SK-N-SH (cell line): ENCODE measurements around the gene RPL28. TPM values are rescaled to one million over a fixed set of nuclear protein-coding genes. Genes with fewer than 3 reads are reported as not detected.

ENCODE experiments used
- CTCF ChIA-PET: fragments of 300-600, 350-600 bp; formaldehyde crosslinking; extraction: SDS; loops from one replicate; lab custom pipeline; 2021; lab: Yijun Ruan, JAX
- POLR2A ChIA-PET: fragments of 350-600 bp; sonication (Branson Sonifier 250); formaldehyde crosslinking; extraction: SDS; loops from one replicate; lab custom pipeline; 2020; ENCODE audit warnings: antibody characterized with exemption, inconsistent platforms; lab: Yijun Ruan, JAX
- DNase-seq: peaks from one replicate; pipeline ENCODE4 v3.0.0; 2012
- H2AFZ ChIP-seq: fragments of 200-600 bp; sonication (generic); 2 replicates; pipeline ENCODE4 v1.8.1; 2016; ENCODE audit warnings: antibody characterized with exemption, mild to moderate bottlenecking, low read depth
- H3F3A ChIP-seq: fragments of 200-600 bp; sonication (generic); replicated peaks from 2 replicates; pipeline ENCODE3; 2016; ENCODE audit warnings: antibody characterized with exemption, mild to moderate bottlenecking; ENCODE audit not compliant: insufficient read depth
- H3K27ac ChIP-seq, 2 experiments: fragments of 200-500 bp in 1 of 2; fragments of 200-600 bp in 1 of 2; sonication (Bioruptor generic) in 1 of 2; sonication (generic), shearing (Covaris generic) in 1 of 2; 2 replicates each; pipeline versions ENCODE4 v1.5.1 to v1.6.1; 2014 to 2016; ENCODE audit warnings: low read depth in 2 of 2, inconsistent platforms in 1 of 2, low read length in 1 of 2, mild to moderate bottlenecking in 1 of 2, mixed read lengths in 1 of 2
- H3K27me3 ChIP-seq: fragments of 200-600 bp; sonication (generic), shearing (Covaris generic); 2 replicates; pipeline ENCODE4 v1.6.1; 2016; ENCODE audit warnings: mixed run types; ENCODE audit not compliant: insufficient read depth
- H3K36me3 ChIP-seq, 2 experiments: fragments of 200-500 bp in 1 of 2; fragments of 200-600 bp in 1 of 2; sonication (Bioruptor generic) in 1 of 2; sonication (generic) in 1 of 2; replicated peaks in 1 of 2; 2 replicates each; pipeline versions ENCODE3 to v1.5.1; 2014 to 2016; ENCODE audit warnings: low read length in 1 of 2, mild to moderate bottlenecking in 1 of 2; ENCODE audit not compliant: insufficient read depth in 2 of 2, control insufficient read depth in 1 of 2
- H3K4me1 ChIP-seq, 2 experiments: fragments of 200-500 bp in 1 of 2; fragments of 200-600 bp in 1 of 2; sonication (Bioruptor generic) in 1 of 2; sonication (generic), shearing (Covaris generic) in 1 of 2; 2 replicates each; pipeline versions ENCODE4 v1.5.1 to v1.6.1; 2014 to 2016; ENCODE audit warnings: low read depth in 1 of 2, low read length in 1 of 2, mixed run types in 1 of 2; ENCODE audit not compliant: insufficient read depth in 2 of 2, control insufficient read depth in 1 of 2
- H3K4me2 ChIP-seq: fragments of 200-600 bp; sonication (generic), shearing (Covaris generic); 2 replicates; pipeline ENCODE4 v1.6.1; 2017; ENCODE audit warnings: mixed run types
- H3K4me3 ChIP-seq, 2 experiments: fragments of 200-500 bp in 1 of 2; fragments of 200-600 bp in 1 of 2; sonication (Bioruptor generic) in 1 of 2; sonication (generic), shearing (Covaris generic) in 1 of 2; 2 replicates each; pipeline versions ENCODE4 v1.5.1 to v1.8.1; 2014 to 2016; ENCODE audit warnings: low read depth in 2 of 2, inconsistent platforms in 1 of 2, low read length in 1 of 2, mild to moderate bottlenecking in 1 of 2, mixed read lengths in 1 of 2, moderate library complexity in 1 of 2
- H3K79me2 ChIP-seq: fragments of 200-600 bp; sonication (generic); 2 replicates; pipeline ENCODE4 v1.8.1; 2017; ENCODE audit warnings: mild to moderate bottlenecking; ENCODE audit not compliant: insufficient read depth
- H3K9ac ChIP-seq: fragments of 200-600 bp; sonication (generic); 2 replicates; pipeline ENCODE4 v1.6.1; 2017; ENCODE audit warnings: mixed run types
- H3K9me2 ChIP-seq: fragments of 200-600 bp; sonication (generic); 2 replicates; pipeline ENCODE4 v1.6.1; 2017; ENCODE audit warnings: mixed run types
- H3K9me3 ChIP-seq: fragments of 200-600 bp; sonication (generic); 2 replicates; pipeline ENCODE4 v1.6.1; 2017; ENCODE audit warnings: mixed run types, mild to moderate bottlenecking, moderate library complexity
- H4K20me1 ChIP-seq: fragments of 200-600 bp; sonication (generic); 2 replicates; pipeline ENCODE4 v1.6.1; 2017; ENCODE audit warnings: mild to moderate bottlenecking, mixed run types; ENCODE audit not compliant: insufficient read depth
- ELF1 ChIP-seq: IDR thresholded peaks from 2 replicates; pipeline ENCODE4 v1.4.0; 2012
- EP300 ChIP-seq, 2 experiments: IDR thresholded peaks; 2 replicates each; pipeline versions ENCODE4 v1.4.0 to v1.6.1; 2012; ENCODE audit warnings: borderline replicate concordance in 1 of 2, low read depth in 1 of 2, low read length in 1 of 2
- FOSL2 ChIP-seq: IDR thresholded peaks from 2 replicates; pipeline ENCODE4 v1.4.0; 2012; ENCODE audit warnings: low read depth, mild to moderate bottlenecking, moderate library complexity, borderline replicate concordance
- GABPA ChIP-seq: IDR thresholded peaks from 2 replicates; pipeline ENCODE4 v1.4.0; 2012; ENCODE audit warnings: low read depth, mild to moderate bottlenecking
- MXI1 ChIP-seq: IDR thresholded peaks from 2 replicates; pipeline ENCODE4 v1.6.1; 2012; ENCODE audit warnings: mild to moderate bottlenecking, low read depth, low read length, improper control_type of control experiment
- NFIC ChIP-seq: IDR thresholded peaks from 2 replicates; pipeline ENCODE4 v1.4.0; 2012; ENCODE audit warnings: borderline replicate concordance
- NRF1 ChIP-seq: IDR thresholded peaks from 2 replicates; pipeline ENCODE4 v1.6.1; 2012; ENCODE audit warnings: low read depth, mild to moderate bottlenecking, low read length
- RAD21 ChIP-seq: IDR thresholded peaks from 2 replicates; pipeline ENCODE4 v1.6.1; 2012; ENCODE audit warnings: mild to moderate bottlenecking, low read length
- RCOR1 ChIP-seq: fragments of 150-350 bp; IDR thresholded peaks from 2 replicates; pipeline ENCODE4 v1.6.1; 2017; ENCODE audit warnings: antibody characterized with exemption, low read length
- RFX5 ChIP-seq: IDR thresholded peaks from 2 replicates; pipeline ENCODE4 v1.6.1; 2012; ENCODE audit warnings: mild to moderate bottlenecking, improper control_type of control experiment, low read length
- RXRA ChIP-seq: IDR thresholded peaks from 2 replicates; pipeline ENCODE4 v1.4.0; 2012; ENCODE audit warnings: low read depth, mild to moderate bottlenecking, borderline replicate concordance
- TCF12 ChIP-seq: IDR thresholded peaks from 2 replicates; pipeline ENCODE4 v1.4.0; 2012
- TEAD4 ChIP-seq: IDR thresholded peaks from 2 replicates; pipeline ENCODE4 v1.4.0; 2012; ENCODE audit warnings: mild to moderate bottlenecking, borderline replicate concordance; ENCODE audit not compliant: insufficient read depth
- YY1 ChIP-seq: IDR thresholded peaks from 2 replicates; pipeline ENCODE4 v1.4.0; 2012; ENCODE audit warnings: low read depth, mild to moderate bottlenecking
- WGBS: methylation state at CpG from one replicate; pipeline ENCODE4 v1.1.6; 2017; ENCODE audit warnings: low lambda C conversion rate; 5-methylcytosine and 5-hydroxymethylcytosine counted together
- polyA plus RNA-seq, 3 experiments: library from polyadenylated mRNA; depleted of rRNA; stranded (reverse); fragments of >200 nt; gene quantifications; 2 replicates each; pipeline ENCODE4 v1.2.3, GENCODE V29; 2012
- TF ChIP-seq, protein P1 (sequence below): IDR thresholded peaks from 2 replicates; pipeline ENCODE4 v1.4.0; 2012; ENCODE audit warnings: low read depth
- TF ChIP-seq, protein P2 (sequence below): fragments of 150-350 bp; IDR thresholded peaks from 2 replicates; pipeline ENCODE4 v1.6.1; 2017; ENCODE audit warnings: antibody characterized with exemption, low read length, low read depth, borderline replicate concordance
- TF ChIP-seq, protein P3 (sequence below): IDR thresholded peaks from 2 replicates; pipeline ENCODE4; 2012

The RPL28 gene
- polyA plus RNA-seq, 1 of the 3 experiments (the other 2 are of a cell fraction), result 2,368 TPM

DNA sequence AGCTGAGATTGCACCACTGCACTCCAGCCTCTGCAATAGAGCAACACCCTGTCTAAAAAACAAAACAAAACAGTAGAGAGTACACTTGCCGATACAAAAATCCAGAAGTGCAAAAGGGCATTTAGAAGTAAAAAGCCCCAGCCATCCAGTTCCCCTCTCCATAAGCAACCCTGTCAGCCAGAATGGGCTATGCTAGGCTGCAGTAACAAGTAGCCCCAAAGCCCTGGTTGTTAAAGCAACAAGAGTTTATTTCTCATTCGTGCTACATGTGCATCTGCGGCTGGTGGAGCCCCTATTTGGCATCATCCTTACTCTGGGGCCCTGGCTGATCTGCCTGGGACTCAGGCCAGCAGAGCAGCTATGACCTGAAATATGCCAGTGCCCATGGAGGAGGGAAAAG lies 38.8 kb downstream of the RPL28 start (continued):
- TF ChIP-seq, protein P1, sequence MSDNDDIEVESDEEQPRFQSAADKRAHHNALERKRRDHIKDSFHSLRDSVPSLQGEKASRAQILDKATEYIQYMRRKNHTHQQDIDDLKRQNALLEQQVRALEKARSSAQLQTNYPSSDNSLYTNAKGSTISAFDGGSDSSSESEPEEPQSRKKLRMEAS, result no peak
- TF ChIP-seq MXI1 (no peak), FOSL2 (no peak), TEAD4 (no peak), GABPA (no peak), NFIC (no peak), NRF1 (no peak), RAD21 (no peak)

DNA sequence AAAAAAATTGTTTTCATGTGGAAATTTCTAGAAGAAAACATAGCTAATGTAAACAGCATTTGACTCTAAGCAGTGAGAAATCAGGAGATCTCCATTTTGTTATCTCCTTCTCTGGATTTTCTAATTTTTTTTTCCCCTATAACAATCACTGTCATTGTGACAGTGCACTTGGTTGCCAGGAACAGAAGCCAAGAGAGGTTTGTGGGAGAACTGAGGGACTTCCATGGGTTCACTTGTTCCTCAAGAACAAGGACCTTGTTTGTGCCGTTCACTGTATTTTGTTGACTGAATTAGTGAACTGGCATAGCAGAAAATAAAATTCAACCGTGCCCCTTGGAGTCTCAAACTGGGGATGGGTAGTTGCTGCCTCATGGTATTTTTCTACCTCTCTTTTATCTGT lies 40.3 kb downstream of the RPL28 start:
- TF ChIP-seq RXRA (no peak), RFX5 (no peak), ELF1 (no peak)
- TF ChIP-seq, protein P2, sequence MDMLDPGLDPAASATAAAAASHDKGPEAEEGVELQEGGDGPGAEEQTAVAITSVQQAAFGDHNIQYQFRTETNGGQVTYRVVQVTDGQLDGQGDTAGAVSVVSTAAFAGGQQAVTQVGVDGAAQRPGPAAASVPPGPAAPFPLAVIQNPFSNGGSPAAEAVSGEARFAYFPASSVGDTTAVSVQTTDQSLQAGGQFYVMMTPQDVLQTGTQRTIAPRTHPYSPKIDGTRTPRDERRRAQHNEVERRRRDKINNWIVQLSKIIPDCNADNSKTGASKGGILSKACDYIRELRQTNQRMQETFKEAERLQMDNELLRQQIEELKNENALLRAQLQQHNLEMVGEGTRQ, result no peak
- TF ChIP-seq, protein P3, sequence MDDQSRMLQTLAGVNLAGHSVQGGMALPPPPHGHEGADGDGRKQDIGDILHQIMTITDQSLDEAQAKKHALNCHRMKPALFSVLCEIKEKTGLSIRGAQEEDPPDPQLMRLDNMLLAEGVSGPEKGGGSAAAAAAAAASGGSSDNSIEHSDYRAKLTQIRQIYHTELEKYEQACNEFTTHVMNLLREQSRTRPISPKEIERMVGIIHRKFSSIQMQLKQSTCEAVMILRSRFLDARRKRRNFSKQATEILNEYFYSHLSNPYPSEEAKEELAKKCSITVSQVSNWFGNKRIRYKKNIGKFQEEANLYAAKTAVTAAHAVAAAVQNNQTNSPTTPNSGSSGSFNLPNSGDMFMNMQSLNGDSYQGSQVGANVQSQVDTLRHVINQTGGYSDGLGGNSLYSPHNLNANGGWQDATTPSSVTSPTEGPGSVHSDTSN, result no peak
- 25% methylated on average over 2 of the region's 2 CpGs for WGBS
- no peak overlapping the region for H3K27ac ChIP-seq
- H3F3A ChIP-seq, result no peaks in the 10 kb centered on the region
- H3K36me3 ChIP-seq, result no peaks in the 10 kb centered on the region
- no peaks in the 10 kb centered on the region for H3K4me1 ChIP-seq
- CTCF ChIA-PET, result interaction anchor here (4.1 kb wide), 1 partner anchor 7 kb away, joined by 30 read pairs; no protein-coding TSS in a partner anchor
- H4K20me1 ChIP-seq, result no peaks in the 10 kb centered on the region
- no peak overlapping the region for H3K4me2 ChIP-seq
- no peaks in the 10 kb centered on the region for H3K9me3 ChIP-seq
- H2AFZ ChIP-seq, result no peak overlapping the region
- no peaks in the 10 kb centered on the region for H3K9me2 ChIP-seq
- H3K9ac ChIP-seq, result no peak overlapping the region
- no peaks in the 10 kb centered on the region for H3K79me2 ChIP-seq
- no peak overlapping the region for H3K4me3 ChIP-seq
- no peak for DNase-seq
- POLR2A ChIA-PET, result no interaction called here
- H3K27me3 ChIP-seq, result no peaks in the 10 kb centered on the region; the same call in 1 of the 2 replicates

DNA sequence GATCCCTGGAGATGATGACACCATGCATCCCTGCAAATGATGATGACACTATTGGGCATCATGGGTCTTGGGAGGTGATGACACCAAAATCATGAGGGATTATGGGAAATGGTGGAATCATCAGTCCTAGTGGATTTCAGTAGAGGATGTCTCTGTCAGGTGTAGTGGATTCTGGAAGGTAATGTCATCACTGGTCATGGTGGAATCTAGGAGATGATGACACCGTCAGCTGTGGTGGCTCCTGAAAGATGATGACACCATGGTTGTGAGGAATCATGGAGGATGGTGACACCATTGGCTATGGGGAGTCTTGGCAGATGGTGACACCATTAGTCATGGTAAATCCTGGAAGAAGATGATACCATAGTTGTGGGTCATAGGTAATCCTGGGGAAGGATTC lies 45.5 kb downstream of the RPL28 start:
- no peak for DNase-seq
- H3K9me2 ChIP-seq, result no peaks in the 10 kb centered on the region
- H3K27ac ChIP-seq, result no peak overlapping the region
- no peak overlapping the region for H3K9ac ChIP-seq
- no peaks in the 10 kb centered on the region for H3F3A ChIP-seq
- H3K27me3 ChIP-seq, result no peaks in the 10 kb centered on the region; the same call in 1 of the 2 replicates
- H4K20me1 ChIP-seq, result no peaks in the 10 kb centered on the region
- H3K4me1 ChIP-seq, result no peaks in the 10 kb centered on the region
- ChIA-PET POLR2A (no interaction called here), CTCF (no interaction called here)
- whole genome bisulfite sequencing, result 88% methylated on average over 1 of the region's 1 CpG
- no peak overlapping the region for H3K4me3 ChIP-seq
- H3K36me3 ChIP-seq, result no peaks in the 10 kb centered on the region
- H2AFZ ChIP-seq, result no peak overlapping the region
- no peak overlapping the region for H3K4me2 ChIP-seq
- no peaks in the 10 kb centered on the region for H3K79me2 ChIP-seq
- H3K9me3 ChIP-seq, result no peaks in the 10 kb centered on the region
- TF ChIP-seq, protein P2, result no peak
- TF ChIP-seq ELF1 (no peak), RCOR1 (no peak), RXRA (no peak), YY1 (no peak), TCF12 (no peak), NFIC (no peak), EP300 (IDR thresholded peaks at IDR 0.05; ENCODE audit: borderline replicate concordance in 1 of 2, low read depth in 1 of 2, low read length in 1 of 2) (no peak)
